K562 (cell line): Measurements from ENCODE around the gene C10orf95. TPM values are rescaled to one million over a fixed set of nuclear protein-coding genes. Genes with fewer than 3 reads are reported as not detected.

Experiments
- ADNP ChIP-seq: fragments of 200-800 bp; sonication (Bioruptor generic); IDR thresholded peaks from 2 replicates; pipeline ENCODE4 v1.6.1; 2016; ENCODE audit warnings: missing genetic modification characterization, missing compliant biosample characterization
- CBX5 ChIP-seq: IDR thresholded peaks from 2 replicates; pipeline ENCODE4 v1.6.1; 2014; ENCODE audit warnings: low read depth, borderline replicate concordance
- EZH2 ChIP-seq: IDR thresholded peaks from 2 replicates; pipeline ENCODE4 v1.6.1; 2012; ENCODE audit warnings: low read depth, mild to moderate bottlenecking, inconsistent platforms, low read length, borderline replicate concordance
- GABPB1 ChIP-seq: sonication (generic); formaldehyde crosslinking; IDR thresholded peaks from 2 replicates; pipeline ENCODE4 v1.8.0; 2022; ENCODE audit warnings: mild to moderate bottlenecking, missing genetic modification reagents
- GTF2E2 ChIP-seq: fragments of 200-800 bp; sonication (Bioruptor generic); IDR thresholded peaks from 2 replicates; pipeline ENCODE4 v1.6.1; 2016; ENCODE audit warnings: missing genetic modification characterization, missing compliant biosample characterization
- MBD1 ChIP-seq: fragments of 250-450 bp; sonication (Bioruptor Pico); IDR thresholded peaks from 2 replicates; pipeline ENCODE4 v1.8.0; 2022; ENCODE audit warnings: inconsistent platforms
- POLR2AphosphoS2 ChIP-seq: IDR thresholded peaks from 2 replicates; pipeline ENCODE4 v1.6.1; 2012; ENCODE audit warnings: low read length, improper control_type of control experiment
- RNF219 ChIP-seq: fragments of 250-450 bp; sonication (Bioruptor Pico); IDR thresholded peaks from 2 replicates; pipeline ENCODE4 v1.5.0; 2022; ENCODE audit warnings: mild to moderate bottlenecking
- SIRT6 ChIP-seq: IDR thresholded peaks from one replicate; pipeline ENCODE4 v1.6.1; 2012; ENCODE audit warnings: low read depth, mild to moderate bottlenecking, control low read depth, inconsistent platforms, low read length, moderate library complexity
- SREBF2 ChIP-seq: sonication (generic); formaldehyde crosslinking; IDR thresholded peaks from 2 replicates; pipeline ENCODE4 v1.4.0; 2020; ENCODE audit warnings: mild to moderate bottlenecking, missing genetic modification reagents
- STAT6 ChIP-seq: sonication (generic); formaldehyde crosslinking; IDR thresholded peaks from 2 replicates; pipeline ENCODE4 v1.8.1; 2023; ENCODE audit warnings: mild to moderate bottlenecking, missing genetic modification reagents
- TAF15 ChIP-seq: fragments of 200-400 bp; formaldehyde crosslinking; IDR thresholded peaks from 2 replicates; pipeline ENCODE4 v1.6.1; 2017; ENCODE audit warnings: mild to moderate bottlenecking, low read depth, low read length, moderate library complexity
- TFE3 ChIP-seq: fragments of 450-650 bp; formaldehyde crosslinking; IDR thresholded peaks from 2 replicates; pipeline ENCODE4 v1.4.0; 2020; ENCODE audit warnings: mild to moderate bottlenecking, mixed read lengths
- THRA ChIP-seq: fragments of 450-650 bp; IDR thresholded peaks from 2 replicates; pipeline ENCODE4 v1.6.1; 2017; ENCODE audit warnings: mild to moderate bottlenecking, moderate library complexity
- ZSCAN32 ChIP-seq: fragments of 450-650 bp; formaldehyde crosslinking; IDR thresholded peaks from 2 replicates; pipeline ENCODE4 v1.4.0; 2020; ENCODE audit warnings: mild to moderate bottlenecking, moderate library complexity
- polyA plus RNA-seq, 8 experiments: library from polyadenylated mRNA; depleted of rRNA in 4 of 8; stranded (reverse) in 5 of 8; unstranded in 3 of 8; fragments of >200 nt; fragmentation: Nextera tagmentation in 2 of 8; fragmentation: Illumina TruSeq in 1 of 8; extraction: Ambion mirVana in 2 of 8; extraction: Trizol in 1 of 8; gene quantifications; 2 replicates each; pipeline versions ENCODE4 v1.2.1 to v1.2.3, GENCODE V29; 2011 to 2014; ENCODE audit warnings: inconsistent platforms in 1 of 8, missing spikeins in 1 of 8
- total RNA-seq, 7 experiments: library from RNA; depleted of rRNA in 6 of 7; stranded (reverse); fragments of >200 nt in 6 of 7; fragmentation: Illumina TruSeq in 2 of 7; extraction: Trizol in 2 of 7; gene quantifications; 2 replicates each; pipeline versions ENCODE4 v1.2.1 to v1.2.3, GENCODE V29; 2011 to 2021; ENCODE audit warnings: low replicate concordance in 1 of 7

The C10orf95 gene
- total and polyA plus RNA-seq, 9 of the 15 experiments (the other 6 are each of a cell fraction or from before 2014, with no cell fraction given) = 0.03 to 0.41 (median 0.17) TPM; not detected in 1

GRCh38 chr10:102421757-102422512 is 29.4 kb downstream of the C10orf95 start (continued):
- no peak for TF ChIP-seq THRA
- TF ChIP-seq MBD1 = no peak
- TF ChIP-seq SIRT6 = no peak
- no peak for TF ChIP-seq ZSCAN32 (CRISPR knock-in tag)
- no peak for TF ChIP-seq GTF2E2 (tag)
- no peak for TF ChIP-seq CBX5
- TF ChIP-seq SREBF2 (CRISPR knock-in tag) = no peak
- TF ChIP-seq TFE3 (CRISPR knock-in tag) = no peak
- no peak for TF ChIP-seq POLR2AphosphoS2
- TF ChIP-seq GABPB1 (CRISPR knock-in tag) = 0 out of 2 replicates have a peak, but pooled peaks have one; percentile 3
- no peak for TF ChIP-seq EZH2
- no peak for TF ChIP-seq RNF219 (CRISPR knock-in tag)
- no peak for TF ChIP-seq STAT6 (CRISPR knock-in tag)
- no peak for TF ChIP-seq ADNP (tag)
- TF ChIP-seq TAF15 = no peak
